SK-N-SH treated with all-trans-retinoic acid at 6 μM for 48 hours (cell line): ENCODE data around the gene SEC23A.

Experiments
- ATAC-seq: fragments of 200-7000 bp; cut with Tn5 transposase; 3 replicates; pipeline ENCODE4 v1.9.1; 2020; ENCODE audit warnings: mild to moderate bottlenecking, moderate library complexity
- ARNTL ChIP-seq: fragments of 450-650 bp; formaldehyde crosslinking; IDR thresholded peaks from 2 replicates; pipeline ENCODE4 v1.5.0; 2020; ENCODE audit warnings: low read depth, mild to moderate bottlenecking, moderate library complexity, borderline replicate concordance
- BACH2 ChIP-seq: fragments of 250-450 bp; sonication (Bioruptor Pico); IDR thresholded peaks from 2 replicates; pipeline ENCODE4 v1.9.0; 2021; ENCODE audit warnings: mild to moderate bottlenecking, borderline replicate concordance
- CREB5 ChIP-seq: fragments of 250-450 bp; sonication (Bioruptor Pico); IDR thresholded peaks from 2 replicates; pipeline ENCODE4 v1.5.1; 2020; ENCODE audit warnings: low read depth, mild to moderate bottlenecking, moderate library complexity
- CSRNP3 ChIP-seq: fragments of 250-450 bp; sonication (Bioruptor Pico); IDR thresholded peaks from 2 replicates; pipeline ENCODE4 v1.5.1; 2021; ENCODE audit warnings: mild to moderate bottlenecking, moderate library complexity
- GLIS3 ChIP-seq: fragments of 250-450 bp; sonication (Bioruptor Pico); IDR thresholded peaks from 2 replicates; pipeline ENCODE4 v1.5.0; 2020; ENCODE audit warnings: mild to moderate bottlenecking, moderate library complexity
- OSR1 ChIP-seq: fragments of 250-450 bp; sonication (Bioruptor Pico); IDR thresholded peaks from 2 replicates; pipeline ENCODE4 v1.8.0; 2022; ENCODE audit warnings: moderate library complexity, mild to moderate bottlenecking, inconsistent platforms
- PATZ1 ChIP-seq: fragments of 250-450 bp; sonication (Bioruptor Pico); IDR thresholded peaks from 2 replicates; pipeline ENCODE4 v1.8.0; 2020; ENCODE audit warnings: mild to moderate bottlenecking, moderate library complexity, borderline replicate concordance
- POU6F1 ChIP-seq: fragments of 250-450 bp; sonication (Bioruptor Pico); IDR thresholded peaks from 2 replicates; pipeline ENCODE4 v1.8.0; 2021; ENCODE audit warnings: low read depth, mild to moderate bottlenecking, moderate library complexity, borderline replicate concordance
- RARB ChIP-seq: fragments of 250-450 bp; sonication (Bioruptor Pico); IDR thresholded peaks from 2 replicates; pipeline ENCODE4 v1.8.0; 2021; ENCODE audit warnings: mild to moderate bottlenecking, moderate library complexity
- TOX ChIP-seq: fragments of 250-450 bp; sonication (Bioruptor Pico); IDR thresholded peaks from 2 replicates; pipeline ENCODE4 v1.8.0; 2021; ENCODE audit warnings: mild to moderate bottlenecking, moderate library complexity, borderline replicate concordance
- TSHZ2 ChIP-seq: fragments of 250-450 bp; sonication (Bioruptor Pico); IDR thresholded peaks from 2 replicates; pipeline ENCODE4 v1.5.0; 2020; ENCODE audit warnings: mild to moderate bottlenecking, moderate library complexity
- ZC3H10 ChIP-seq: fragments of 250-450 bp; sonication (Bioruptor Pico); IDR thresholded peaks from 2 replicates; pipeline ENCODE4 v1.5.1; 2021; ENCODE audit warnings: mild to moderate bottlenecking, moderate library complexity
- ZFP3 ChIP-seq: fragments of 250-450 bp; sonication (Bioruptor Pico); IDR thresholded peaks from 2 replicates; pipeline ENCODE4 v1.5.0; 2020; ENCODE audit warnings: mild to moderate bottlenecking, moderate library complexity
- ZFP30 ChIP-seq: fragments of 450-650 bp; formaldehyde crosslinking; IDR thresholded peaks from 2 replicates; pipeline ENCODE4 v1.5.0; 2022; ENCODE audit warnings: mild to moderate bottlenecking, moderate library complexity
- ZNF565 ChIP-seq: fragments of 450-650 bp; formaldehyde crosslinking; conservative IDR thresholded peaks from 2 replicates; pipeline ENCODE4 v1.5.0; 2020; ENCODE audit warnings: low read depth, mild to moderate bottlenecking, moderate library complexity
- ZNF70 ChIP-seq: fragments of 450-650 bp; formaldehyde crosslinking; IDR thresholded peaks from 2 replicates; pipeline ENCODE4 v1.5.0; 2020; ENCODE audit warnings: mild to moderate bottlenecking, moderate library complexity
- ZNF8 ChIP-seq: fragments of 450-650 bp; formaldehyde crosslinking; IDR thresholded peaks from 2 replicates; pipeline ENCODE4 v1.5.0; 2020; ENCODE audit warnings: mild to moderate bottlenecking, moderate library complexity

The SEC23A gene

GRCh38 chr14:39034481-39035296, 68.3 kb downstream of the SEC23A start (continued):
- no peak for TF ChIP-seq BACH2 (CRISPR knock-in tag)
- TF ChIP-seq, all 23 proteins: peak for 0

- no peak for ATAC-seq
These were observed 69.7 kb downstream of the SEC23A start for GRCh38 chr14:39033371-39033770.

More at GRCh38 chr14:39033371-39033770, 69.7 kb downstream of the SEC23A start:
- TF ChIP-seq CSRNP3 (no peak), OSR1 (CRISPR knock-in tag) (no peak), ARNTL (no peak), PATZ1 (CRISPR knock-in tag) (no peak), ZFP3 (CRISPR knock-in tag) (no peak), ZC3H10 (no peak), TSHZ2 (CRISPR knock-in tag) (no peak), POU6F1 (CRISPR knock-in tag) (no peak), CREB5 (CRISPR knock-in tag) (no peak), ZNF70 (CRISPR knock-in tag) (no peak), GLIS3 (CRISPR knock-in tag) (no peak), ZFP30 (CRISPR knock-in tag) (no peak), ZNF565 (CRISPR knock-in tag) (no peak), TOX (CRISPR knock-in tag) (no peak), ZNF8 (CRISPR knock-in tag) (no peak), RARB (CRISPR knock-in tag) (no peak)
